Right lobe of liver (tissue), 4 donors: ENCODE data around the gene SNX19.

Source experiments
- CTCF ChIP-seq, 4 donors: fragments of 200-600 bp in 3 of 4; fragments of 450-650 bp in 1 of 4; IDR thresholded peaks; one replicate each; pipeline versions ENCODE4 v1.5.1 to v1.8.0; 2016 to 2022; ENCODE audit warnings: antibody characterized with exemption in 4 of 4, mild to moderate bottlenecking in 2 of 4
- POLR2A ChIP-seq: fragments of 450-650 bp; IDR thresholded peaks from one replicate; pipeline ENCODE4 v1.6.1; 2017; ENCODE audit warnings: antibody characterized with exemption, mild to moderate bottlenecking
- donor health status: DM: no; HTN: no; CAD: no.
- donor health status: DM: no; HTN: no; CAD: no.
- donor health status: DM: no; HTN: yes; CAD: no.

GRCh38 chr11:130892861-130893260 lies 23.4 kb downstream of the SNX19 start:
- TF ChIP-seq POLR2A (no peak), CTCF (IDR thresholded peaks at IDR 0.05) (no peak)
